ENCODE results near the gene NT5C3A.
"Not testable (repeated sequence)": the region's sequence is repeated elsewhere in the genome, so short reads cannot be mapped to it uniquely, and the experiment has no call there.

NT5C3A gene

DNA sequence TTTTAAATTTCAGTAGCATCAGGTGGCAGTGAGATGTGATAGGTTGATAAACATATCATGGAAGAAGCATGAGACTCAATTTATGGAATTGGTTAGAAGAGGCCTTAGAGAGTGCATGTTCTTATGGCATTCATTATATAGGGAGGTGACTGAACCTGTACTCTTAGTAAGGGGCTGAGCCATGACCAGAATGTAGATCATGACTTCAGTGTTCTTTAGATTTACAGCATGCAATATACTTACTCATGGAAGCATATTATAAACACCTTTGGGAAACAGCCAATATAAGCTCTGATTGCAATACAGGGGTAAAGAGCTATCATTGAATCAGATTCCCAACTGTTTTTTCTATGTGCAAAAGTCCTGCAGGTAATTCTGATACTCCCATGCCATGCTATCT lies 50.2 kb downstream of the NT5C3A start:
- no peak overlapping the region for H3K4me3 ChIP-seq (ENCODE audit: low read depth, low read length)
- TF ChIP-seq, protein P1, sequence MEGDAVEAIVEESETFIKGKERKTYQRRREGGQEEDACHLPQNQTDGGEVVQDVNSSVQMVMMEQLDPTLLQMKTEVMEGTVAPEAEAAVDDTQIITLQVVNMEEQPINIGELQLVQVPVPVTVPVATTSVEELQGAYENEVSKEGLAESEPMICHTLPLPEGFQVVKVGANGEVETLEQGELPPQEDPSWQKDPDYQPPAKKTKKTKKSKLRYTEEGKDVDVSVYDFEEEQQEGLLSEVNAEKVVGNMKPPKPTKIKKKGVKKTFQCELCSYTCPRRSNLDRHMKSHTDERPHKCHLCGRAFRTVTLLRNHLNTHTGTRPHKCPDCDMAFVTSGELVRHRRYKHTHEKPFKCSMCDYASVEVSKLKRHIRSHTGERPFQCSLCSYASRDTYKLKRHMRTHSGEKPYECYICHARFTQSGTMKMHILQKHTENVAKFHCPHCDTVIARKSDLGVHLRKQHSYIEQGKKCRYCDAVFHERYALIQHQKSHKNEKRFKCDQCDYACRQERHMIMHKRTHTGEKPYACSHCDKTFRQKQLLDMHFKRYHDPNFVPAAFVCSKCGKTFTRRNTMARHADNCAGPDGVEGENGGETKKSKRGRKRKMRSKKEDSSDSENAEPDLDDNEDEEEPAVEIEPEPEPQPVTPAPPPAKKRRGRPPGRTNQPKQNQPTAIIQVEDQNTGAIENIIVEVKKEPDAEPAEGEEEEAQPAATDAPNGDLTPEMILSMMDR (IDR thresholded peaks at IDR 0.05; ENCODE audit: insufficient read depth, low read length, missing control alignments), result no peak
- POLR2A ChIA-PET, result no interaction called here
- CTCF ChIA-PET, result interaction anchor here (1.3 kb wide), 1 partner anchor 166 kb away, joined by 4 read pairs; no protein-coding TSS in a partner anchor
- no peak for DNase-seq (ENCODE audit: low read depth, low spot score)

DNA sequence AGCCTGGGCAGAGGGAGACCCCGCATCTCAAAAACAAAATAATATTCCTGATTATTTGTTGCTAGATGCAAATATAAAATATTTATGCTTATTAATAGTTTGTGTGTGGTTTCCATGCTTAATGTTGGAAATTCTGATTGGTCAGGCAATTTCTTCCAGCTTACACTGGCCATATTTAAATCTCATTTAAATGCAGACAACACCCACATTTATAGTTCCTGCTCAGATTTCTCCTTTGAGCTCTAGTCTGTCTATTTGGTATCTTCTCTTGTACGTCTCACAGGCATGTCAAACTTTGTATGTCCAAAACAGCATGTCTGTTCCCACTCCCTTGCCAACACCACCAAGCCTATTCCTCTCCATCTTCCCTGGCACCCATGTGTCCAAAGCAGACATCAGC lies 52.8 kb downstream of the NT5C3A start:
- POLR2A ChIA-PET, result no interaction called here
- CTCF ChIA-PET, result no interaction called here
- no peak for DNase-seq (ENCODE audit: low read depth, low spot score)
- TF ChIP-seq, protein P1 (IDR thresholded peaks at IDR 0.05; ENCODE audit: insufficient read depth, low read length, missing control alignments), result no peak
- H3K4me3 ChIP-seq (ENCODE audit: low read depth, low read length), result no peak overlapping the region

DNA sequence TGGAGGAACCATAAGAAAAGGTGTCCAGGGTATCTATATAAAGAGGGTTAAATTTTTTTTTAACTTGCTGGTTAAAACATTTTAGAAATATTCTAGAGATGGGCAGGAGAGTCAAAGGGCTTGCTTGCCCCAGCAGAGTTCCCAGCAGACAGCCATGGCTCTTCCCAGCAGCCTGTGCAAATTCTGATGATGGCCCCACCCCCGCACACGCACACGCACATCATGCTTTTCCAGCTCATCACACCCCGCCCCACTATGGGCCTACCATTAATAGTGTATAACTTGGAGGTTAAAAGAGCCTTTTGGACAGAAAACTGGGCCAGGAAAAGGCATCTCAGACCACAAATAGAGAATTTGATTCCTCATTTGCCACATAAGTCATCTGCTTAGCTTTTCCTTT lies 56.9 kb downstream of the NT5C3A start:
- CTCF ChIA-PET; POLR2A ChIA-PET; H3K4me3 ChIP-seq (ENCODE audit: low read depth, low read length): not testable (repeated sequence)

DNA sequence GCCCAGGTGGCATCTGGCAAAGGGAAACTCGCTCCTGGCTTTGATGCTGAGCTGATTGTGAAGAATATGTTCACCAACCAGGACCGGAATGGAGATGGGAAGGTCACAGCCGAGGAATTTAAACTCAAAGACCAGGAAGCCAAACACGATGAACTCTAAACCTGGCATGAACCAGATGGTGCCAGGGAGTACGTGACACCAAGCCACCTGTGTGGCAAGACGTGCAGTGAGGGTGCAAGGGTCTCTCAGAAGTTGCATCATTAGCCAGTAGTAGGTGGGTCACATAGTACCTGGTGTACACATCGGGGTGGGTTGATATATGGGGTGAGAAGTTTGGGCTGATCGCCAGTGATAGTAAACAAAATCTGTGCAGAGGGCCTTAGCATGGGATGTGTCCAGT lies 57.4 kb downstream of the NT5C3A start:
- H3K4me3 ChIP-seq (ENCODE audit: low read depth, low read length); POLR2A ChIA-PET; DNase-seq (ENCODE audit: low read depth, low spot score): not testable (repeated sequence)
- CTCF ChIA-PET, result interaction anchor here (0.7 kb wide), 1 partner anchor 411 kb away, joined by 3 read pairs; no protein-coding TSS in a partner anchor

More for the DNA sequence above, 56.9 kb downstream of the NT5C3A start:
- DNase-seq (ENCODE audit: low read depth, low spot score), result not testable (repeated sequence)

DNA sequence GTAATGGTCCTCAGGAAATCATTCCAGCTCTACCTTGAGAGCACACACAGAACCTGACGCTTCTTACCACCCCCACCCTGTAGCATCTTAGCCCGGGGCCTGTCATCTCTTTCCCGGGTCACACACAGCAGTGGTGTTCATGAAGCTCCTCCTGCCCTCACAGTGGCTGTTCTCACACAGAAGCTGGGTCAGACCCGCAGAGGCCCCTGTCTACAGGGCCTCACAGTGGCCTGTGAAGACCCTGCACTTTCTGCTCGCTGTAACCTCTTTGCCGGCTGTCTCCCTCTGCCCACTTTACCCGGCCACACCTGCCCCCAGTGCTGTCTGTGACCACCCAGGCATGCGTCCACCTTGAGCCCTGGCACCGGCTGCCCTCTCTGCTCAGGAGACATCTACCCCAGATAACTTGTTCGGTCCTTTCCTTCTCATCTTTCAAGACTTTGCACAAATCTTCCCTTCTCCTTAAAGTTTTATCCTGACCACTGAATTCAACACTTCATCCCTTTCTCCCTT lies 58.4 kb downstream of the NT5C3A start:
- CTCF ChIA-PET; POLR2A ChIA-PET; DNase-seq (ENCODE audit: low read depth, low spot score); H3K4me3 ChIP-seq (ENCODE audit: low read depth, low read length): not testable (repeated sequence)

DNA sequence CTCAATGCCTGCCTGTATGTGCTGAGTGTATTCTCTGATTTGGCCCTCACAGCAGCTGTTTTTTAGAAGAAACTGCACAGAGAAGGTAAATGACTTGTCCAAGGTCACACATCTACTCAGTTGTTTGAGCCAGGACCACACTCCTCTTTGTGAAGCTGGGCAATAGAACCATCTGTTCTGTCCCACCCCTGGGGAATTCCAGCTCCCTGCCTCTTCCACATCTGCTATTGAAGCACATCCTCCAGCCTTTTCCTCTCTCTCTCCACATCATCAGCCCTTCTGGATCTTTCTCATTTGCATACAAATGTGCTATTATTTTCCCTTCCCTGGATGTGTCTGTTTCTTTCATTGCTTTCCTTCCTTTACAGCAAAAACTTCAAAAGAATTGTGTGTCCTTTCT lies 59.5 kb downstream of the NT5C3A start:
- H3K4me3 ChIP-seq (ENCODE audit: low read depth, low read length); DNase-seq (ENCODE audit: low read depth, low spot score); CTCF ChIA-PET; POLR2A ChIA-PET: not testable (repeated sequence)

DNA sequence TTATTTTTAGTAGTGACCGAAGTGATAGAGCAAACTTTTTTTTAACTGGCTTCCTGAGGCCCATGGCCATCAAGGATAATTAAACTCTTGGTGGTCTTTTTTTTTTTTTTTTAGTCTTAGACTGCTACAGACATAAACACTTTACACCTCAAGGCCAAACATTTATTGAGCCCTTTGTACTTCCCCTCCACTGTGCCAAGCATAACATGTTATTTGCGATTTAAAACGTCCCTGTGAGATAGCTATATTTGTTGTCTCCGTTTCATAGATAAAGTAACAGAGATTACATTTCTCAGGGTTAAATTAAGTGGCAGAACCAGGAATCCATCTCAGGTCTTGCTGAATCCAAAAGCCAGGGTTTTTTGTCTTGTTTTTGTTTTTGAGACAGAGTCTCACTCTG lies 63.2 kb downstream of the NT5C3A start:
- H3K4me3 ChIP-seq (ENCODE audit: low read depth, low read length); DNase-seq (ENCODE audit: low read depth, low spot score); CTCF ChIA-PET: not testable (repeated sequence)
- POLR2A ChIA-PET, result interaction anchor here (0.6 kb wide), 1 partner anchor 15 kb away, joined by 5 read pairs; no protein-coding TSS in a partner anchor

DNA sequence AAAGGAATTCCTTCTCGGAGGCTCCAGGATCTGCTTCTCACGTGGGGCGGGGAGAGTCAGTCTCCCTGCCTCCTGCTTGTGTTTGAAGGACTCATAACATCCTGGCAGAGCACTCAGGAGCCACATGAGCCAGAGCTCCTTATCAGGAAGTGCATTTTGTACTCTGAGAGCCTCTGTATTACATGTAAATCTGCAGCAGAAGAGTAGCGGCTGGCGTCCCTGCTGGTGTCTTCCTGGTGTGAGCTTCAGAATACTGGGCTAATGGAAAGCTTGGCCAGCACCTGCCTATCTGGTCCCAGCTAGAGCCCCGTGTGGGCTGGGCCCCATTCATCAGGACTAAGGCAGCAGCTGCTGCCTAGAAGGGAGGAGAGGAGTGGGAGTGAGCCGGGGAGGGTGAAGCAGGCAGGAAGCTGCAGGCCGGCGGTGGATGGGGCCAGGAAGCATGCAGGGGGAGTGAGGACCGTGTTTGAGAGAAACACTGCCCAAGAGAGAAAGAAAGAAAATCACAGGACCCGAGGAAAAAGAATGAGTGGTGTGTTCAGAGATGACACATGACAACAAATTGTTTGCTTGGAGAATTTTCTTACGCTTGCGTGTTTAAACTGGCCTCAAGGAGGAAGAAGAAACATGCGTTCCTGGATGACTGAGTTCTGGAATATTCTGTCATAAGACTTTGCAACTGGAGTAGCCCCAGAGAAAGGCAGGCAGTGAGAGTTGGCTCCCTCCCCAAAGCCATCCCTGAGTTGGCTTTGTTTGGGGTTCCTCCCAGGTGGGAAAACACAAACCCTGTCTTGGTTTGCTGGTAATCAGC lies 64.0 kb downstream of the NT5C3A start:
- H3K4me3 ChIP-seq (ENCODE audit: low read depth, low read length); POLR2A ChIA-PET; CTCF ChIA-PET; DNase-seq (ENCODE audit: low read depth, low spot score): not testable (repeated sequence)

DNA sequence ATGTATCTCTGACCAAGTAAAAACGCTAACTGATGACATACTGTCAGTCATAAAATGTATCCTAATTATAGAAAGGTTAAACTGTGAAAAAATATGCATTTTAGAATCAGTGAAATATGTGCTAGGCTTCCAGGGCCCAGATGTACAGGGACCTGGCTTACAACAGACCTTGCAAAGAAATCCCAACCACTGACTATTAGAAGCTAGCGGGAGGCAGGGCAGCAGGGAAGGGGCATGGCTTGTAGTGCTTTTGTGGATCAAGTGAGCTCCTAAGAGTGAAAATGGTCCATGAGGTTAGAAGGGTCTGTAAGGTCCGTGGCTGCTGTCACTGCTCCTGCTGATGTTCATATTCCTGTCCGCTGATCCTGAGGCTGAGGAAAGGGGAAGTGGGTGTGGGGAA lies 64.6 kb downstream of the NT5C3A start:
- CTCF ChIA-PET; POLR2A ChIA-PET; H3K4me3 ChIP-seq (ENCODE audit: low read depth, low read length); DNase-seq (ENCODE audit: low read depth, low spot score): not testable (repeated sequence)

DNA sequence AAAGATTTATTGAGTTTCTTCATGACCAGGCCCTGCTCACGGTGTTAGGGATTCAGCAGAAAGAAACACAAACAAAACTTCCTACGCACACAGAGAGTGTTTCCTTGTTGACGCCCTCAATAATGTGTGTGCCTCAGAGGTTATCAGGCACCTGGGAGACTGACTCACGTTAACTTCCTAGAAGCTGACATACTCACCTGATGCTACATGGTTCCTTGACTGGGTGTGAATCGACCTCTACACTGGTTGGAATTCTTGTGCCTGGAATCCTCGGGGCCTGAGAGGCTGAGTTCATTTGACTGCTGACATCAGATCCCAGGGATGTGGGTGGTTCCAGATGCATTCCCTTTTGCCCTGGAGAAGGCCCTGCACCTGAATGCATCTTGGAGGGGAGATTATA lies 69.8 kb downstream of the NT5C3A start:
- POLR2A ChIA-PET; H3K4me3 ChIP-seq (ENCODE audit: low read depth, low read length); CTCF ChIA-PET: not testable (repeated sequence)

DNA sequence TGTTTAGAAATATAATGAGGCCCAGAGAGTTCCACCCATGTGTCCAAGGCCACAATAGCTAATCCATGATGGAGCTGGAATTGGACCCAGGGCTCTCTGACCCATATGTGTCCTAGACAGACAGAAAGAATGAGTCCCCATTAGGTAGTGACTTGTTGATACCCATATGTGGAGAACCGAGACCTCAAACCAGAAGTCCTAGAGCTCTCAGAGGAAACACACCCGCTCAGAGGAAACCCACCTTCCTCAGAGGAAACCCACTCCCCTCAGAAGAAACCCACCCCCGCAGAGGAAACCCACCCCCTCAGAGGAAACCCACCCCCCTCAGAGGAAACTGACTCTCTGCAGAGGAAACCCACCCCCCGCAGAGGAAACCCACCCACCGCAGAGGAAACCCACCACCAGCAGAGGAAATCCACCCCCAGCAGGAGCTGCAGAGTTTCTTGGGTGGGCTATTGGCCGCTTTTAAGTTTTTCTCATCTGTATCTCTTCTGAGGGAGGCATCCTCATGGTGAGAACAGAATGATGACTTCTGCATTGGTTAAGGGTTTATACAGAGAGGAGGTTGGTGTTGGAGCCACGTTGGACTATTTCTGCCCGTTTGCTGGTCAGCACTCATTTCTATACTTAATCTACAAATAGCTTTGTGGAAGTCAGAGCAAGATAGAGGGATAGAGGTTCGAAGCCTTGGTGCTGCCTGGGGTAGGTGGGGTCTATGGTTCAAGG lies 70.4 kb downstream of the NT5C3A start:
- DNase-seq (ENCODE audit: low read depth, low spot score); CTCF ChIA-PET; POLR2A ChIA-PET; H3K4me3 ChIP-seq (ENCODE audit: low read depth, low read length): not testable (repeated sequence)

More for the DNA sequence above, 69.8 kb downstream of the NT5C3A start:
- not testable (repeated sequence) for DNase-seq (ENCODE audit: low read depth, low spot score)

DNA sequence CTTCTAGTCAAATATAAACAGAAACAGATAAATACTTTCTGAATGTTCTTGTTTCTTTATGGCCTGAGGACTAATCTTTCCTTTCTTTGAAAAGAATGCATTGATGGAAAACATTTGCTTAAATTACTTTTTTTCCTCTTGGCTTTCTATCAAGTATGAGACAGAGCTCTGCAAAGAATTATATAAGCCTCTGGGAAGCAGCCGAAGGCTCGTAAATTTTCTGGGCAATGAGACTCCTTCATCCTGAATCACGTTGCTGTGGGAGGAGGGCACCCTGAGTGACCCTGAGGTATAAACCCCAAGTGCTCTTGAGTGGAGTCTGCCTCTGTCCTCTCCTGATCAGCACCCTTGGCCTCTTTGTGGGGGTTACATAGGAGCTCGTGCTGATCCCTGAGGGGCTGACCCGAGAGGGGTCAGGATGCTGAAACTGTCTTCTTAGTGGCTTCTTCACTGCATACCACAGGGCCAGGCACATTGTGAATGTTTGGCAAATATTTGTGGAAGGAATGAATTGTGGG lies 71.4 kb downstream of the NT5C3A start:
- POLR2A ChIA-PET; H3K4me3 ChIP-seq (ENCODE audit: low read depth, low read length); CTCF ChIA-PET: not testable (repeated sequence)
- peak; percentile 26 for DNase-seq (ENCODE audit: low read depth, low spot score)

DNA sequence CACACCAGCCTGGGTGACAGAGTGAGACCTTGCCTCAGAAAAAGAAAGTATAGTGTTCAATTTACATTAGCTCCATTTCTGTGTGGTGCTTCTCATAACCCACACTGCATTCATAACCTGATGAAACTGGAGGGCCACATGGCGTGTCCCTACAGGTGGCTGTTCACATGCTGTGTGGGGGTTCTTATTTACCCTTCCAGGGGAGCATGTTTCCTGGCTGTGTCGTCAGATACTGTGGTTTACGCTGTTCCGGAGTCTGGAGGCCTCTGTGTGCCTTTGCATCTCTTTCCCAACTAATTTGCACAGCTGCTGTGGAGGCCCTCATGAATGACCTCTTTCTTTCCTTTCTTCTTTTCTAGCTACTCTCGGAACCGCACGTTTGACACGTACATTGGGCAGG lies 74.4 kb downstream of the NT5C3A start:
- H3K4me3 ChIP-seq (ENCODE audit: low read depth, low read length); CTCF ChIA-PET; DNase-seq (ENCODE audit: low read depth, low spot score): not testable (repeated sequence)
- POLR2A ChIA-PET, result interaction anchor here (0.5 kb wide), 1 partner anchor 75 kb away, joined by 3 read pairs; no protein-coding TSS in a partner anchor

DNA sequence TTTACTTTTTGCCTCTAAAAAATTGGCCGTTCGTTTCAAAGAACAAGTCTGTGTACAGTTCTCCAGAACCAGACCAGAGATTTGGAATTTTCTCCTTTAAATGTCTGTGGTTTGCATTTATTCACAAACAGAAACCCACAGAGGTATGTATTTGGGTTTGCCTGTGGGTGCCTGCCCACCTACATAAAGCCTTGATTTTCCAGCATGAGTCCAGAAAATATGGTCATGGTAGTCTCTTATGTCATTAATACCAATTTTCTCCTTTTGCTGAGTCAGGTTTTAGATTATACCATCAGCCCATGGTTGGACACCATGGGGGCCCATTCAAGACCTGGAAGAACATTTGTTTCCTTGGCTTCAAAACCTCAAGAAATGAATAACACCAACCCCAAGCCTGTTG lies 82.7 kb downstream of the NT5C3A start:
- POLR2A ChIA-PET; DNase-seq (ENCODE audit: low read depth, low spot score); CTCF ChIA-PET; H3K4me3 ChIP-seq (ENCODE audit: low read depth, low read length): not testable (repeated sequence)

Data from AG04449 (cell line).